SK-N-SH (cell line): Measurements from ENCODE around the gene CTNNA3. TPM values are rescaled to one million over a fixed set of nuclear protein-coding genes. Genes with fewer than 3 reads are reported as not detected.
"Not testable (repeated sequence)": the region's sequence is repeated elsewhere in the genome, so short reads cannot be mapped to it uniquely, and the experiment has no call there.

ENCODE experiments used
- CTCF ChIA-PET: fragments of 300-600, 350-600 bp; formaldehyde crosslinking; extraction: SDS; loops from one replicate; lab custom pipeline; 2021; lab: Yijun Ruan, JAX
- POLR2A ChIA-PET: fragments of 350-600 bp; sonication (Branson Sonifier 250); formaldehyde crosslinking; extraction: SDS; loops from one replicate; lab custom pipeline; 2020; ENCODE audit warnings: antibody characterized with exemption, inconsistent platforms; lab: Yijun Ruan, JAX
- DNase-seq: peaks from one replicate; pipeline ENCODE4 v3.0.0; 2012
- H2AFZ ChIP-seq: fragments of 200-600 bp; sonication (generic); 2 replicates; pipeline ENCODE4 v1.8.1; 2016; ENCODE audit warnings: antibody characterized with exemption, mild to moderate bottlenecking, low read depth
- H3F3A ChIP-seq: fragments of 200-600 bp; sonication (generic); replicated peaks from 2 replicates; pipeline ENCODE3; 2016; ENCODE audit warnings: antibody characterized with exemption, mild to moderate bottlenecking; ENCODE audit not compliant: insufficient read depth
- H3K27ac ChIP-seq, 2 experiments: fragments of 200-500 bp in 1 of 2; fragments of 200-600 bp in 1 of 2; sonication (Bioruptor generic) in 1 of 2; sonication (generic), shearing (Covaris generic) in 1 of 2; 2 replicates each; pipeline versions ENCODE4 v1.5.1 to v1.6.1; 2014 to 2016; ENCODE audit warnings: low read depth in 2 of 2, inconsistent platforms in 1 of 2, low read length in 1 of 2, mild to moderate bottlenecking in 1 of 2, mixed read lengths in 1 of 2
- H3K27me3 ChIP-seq: fragments of 200-600 bp; sonication (generic), shearing (Covaris generic); 2 replicates; pipeline ENCODE4 v1.6.1; 2016; ENCODE audit warnings: mixed run types; ENCODE audit not compliant: insufficient read depth
- H3K36me3 ChIP-seq, 2 experiments: fragments of 200-500 bp in 1 of 2; fragments of 200-600 bp in 1 of 2; sonication (Bioruptor generic) in 1 of 2; sonication (generic) in 1 of 2; replicated peaks in 1 of 2; 2 replicates each; pipeline versions ENCODE3 to v1.5.1; 2014 to 2016; ENCODE audit warnings: low read length in 1 of 2, mild to moderate bottlenecking in 1 of 2; ENCODE audit not compliant: insufficient read depth in 2 of 2, control insufficient read depth in 1 of 2
- H3K4me1 ChIP-seq, 2 experiments: fragments of 200-500 bp in 1 of 2; fragments of 200-600 bp in 1 of 2; sonication (Bioruptor generic) in 1 of 2; sonication (generic), shearing (Covaris generic) in 1 of 2; 2 replicates each; pipeline versions ENCODE4 v1.5.1 to v1.6.1; 2014 to 2016; ENCODE audit warnings: low read depth in 1 of 2, low read length in 1 of 2, mixed run types in 1 of 2; ENCODE audit not compliant: insufficient read depth in 2 of 2, control insufficient read depth in 1 of 2
- H3K4me2 ChIP-seq: fragments of 200-600 bp; sonication (generic), shearing (Covaris generic); 2 replicates; pipeline ENCODE4 v1.6.1; 2017; ENCODE audit warnings: mixed run types
- H3K4me3 ChIP-seq, 2 experiments: fragments of 200-500 bp in 1 of 2; fragments of 200-600 bp in 1 of 2; sonication (Bioruptor generic) in 1 of 2; sonication (generic), shearing (Covaris generic) in 1 of 2; 2 replicates each; pipeline versions ENCODE4 v1.5.1 to v1.8.1; 2014 to 2016; ENCODE audit warnings: low read depth in 2 of 2, inconsistent platforms in 1 of 2, low read length in 1 of 2, mild to moderate bottlenecking in 1 of 2, mixed read lengths in 1 of 2, moderate library complexity in 1 of 2
- H3K79me2 ChIP-seq: fragments of 200-600 bp; sonication (generic); 2 replicates; pipeline ENCODE4 v1.8.1; 2017; ENCODE audit warnings: mild to moderate bottlenecking; ENCODE audit not compliant: insufficient read depth
- H3K9ac ChIP-seq: fragments of 200-600 bp; sonication (generic); 2 replicates; pipeline ENCODE4 v1.6.1; 2017; ENCODE audit warnings: mixed run types
- H3K9me2 ChIP-seq: fragments of 200-600 bp; sonication (generic); 2 replicates; pipeline ENCODE4 v1.6.1; 2017; ENCODE audit warnings: mixed run types
- H3K9me3 ChIP-seq: fragments of 200-600 bp; sonication (generic); 2 replicates; pipeline ENCODE4 v1.6.1; 2017; ENCODE audit warnings: mixed run types, mild to moderate bottlenecking, moderate library complexity
- H4K20me1 ChIP-seq: fragments of 200-600 bp; sonication (generic); 2 replicates; pipeline ENCODE4 v1.6.1; 2017; ENCODE audit warnings: mild to moderate bottlenecking, mixed run types; ENCODE audit not compliant: insufficient read depth
- EP300 ChIP-seq, 2 experiments: IDR thresholded peaks; 2 replicates each; pipeline versions ENCODE4 v1.4.0 to v1.6.1; 2012; ENCODE audit warnings: borderline replicate concordance in 1 of 2, low read depth in 1 of 2, low read length in 1 of 2
- GATA2 ChIP-seq: sonication (generic); formaldehyde crosslinking; IDR thresholded peaks from 2 replicates; pipeline ENCODE4 v1.5.0; 2020; ENCODE audit warnings: mild to moderate bottlenecking, missing genetic modification reagents
- MAX ChIP-seq: IDR thresholded peaks from 2 replicates; pipeline ENCODE4 v1.4.0; 2012; ENCODE audit warnings: low read depth
- NFIC ChIP-seq: IDR thresholded peaks from 2 replicates; pipeline ENCODE4 v1.4.0; 2012; ENCODE audit warnings: borderline replicate concordance
- NRF1 ChIP-seq: IDR thresholded peaks from 2 replicates; pipeline ENCODE4 v1.6.1; 2012; ENCODE audit warnings: low read depth, mild to moderate bottlenecking, low read length
- RXRA ChIP-seq: IDR thresholded peaks from 2 replicates; pipeline ENCODE4 v1.4.0; 2012; ENCODE audit warnings: low read depth, mild to moderate bottlenecking, borderline replicate concordance
- SMC3 ChIP-seq: IDR thresholded peaks from 2 replicates; pipeline ENCODE4 v1.6.1; 2012; ENCODE audit warnings: low read depth, low read length, improper control_type of control experiment
- YY1 ChIP-seq: IDR thresholded peaks from 2 replicates; pipeline ENCODE4 v1.4.0; 2012; ENCODE audit warnings: low read depth, mild to moderate bottlenecking
- WGBS: methylation state at CpG from one replicate; pipeline ENCODE4 v1.1.6; 2017; ENCODE audit warnings: low lambda C conversion rate; 5-methylcytosine and 5-hydroxymethylcytosine counted together
- polyA plus RNA-seq, 3 experiments: library from polyadenylated mRNA; depleted of rRNA; stranded (reverse); fragments of >200 nt; gene quantifications; 2 replicates each; pipeline ENCODE4 v1.2.3, GENCODE V29; 2012
- TF ChIP-seq, protein P1 (sequence below): fragments of 150-350 bp; IDR thresholded peaks from 2 replicates; pipeline ENCODE4 v1.6.1; 2016; ENCODE audit warnings: mild to moderate bottlenecking, low read depth, low read length

CTNNA3 gene
- polyA plus RNA-seq, 1 of the 3 experiments (the other 2 are of a cell fraction), result not detected

GRCh38 chr10:67401711-67402110 lies 294.3 kb downstream of the CTNNA3 start:
- Histone ChIP-seq H3F3A (no peaks in the 10 kb centered on the region), H3K4me3 (no peak overlapping the region), H3K9ac (no peak overlapping the region), H4K20me1 (no peaks in the 10 kb centered on the region), H2AFZ (no peak overlapping the region), H3K4me1 (no peaks in the 10 kb centered on the region), H3K9me3 (no peaks in the 10 kb centered on the region), H3K4me2 (no peak overlapping the region), H3K79me2 (no peaks in the 10 kb centered on the region), H3K9me2 (no peaks in the 10 kb centered on the region; the same call in 1 of the 2 replicates), H3K27ac (no peak overlapping the region), H3K27me3 (no peaks in the 10 kb centered on the region), H3K36me3 (no peaks in the 10 kb centered on the region)
- ChIA-PET CTCF (no interaction called here), POLR2A (no interaction called here)
- WGBS, result 5% methylated on average over 1 of the region's 1 CpG
- DNase-seq, result no peak
- no peak for TF ChIP-seq MAX

- H3K27ac ChIP-seq, CTCF ChIA-PET, H3K36me3 ChIP-seq, H3K9ac ChIP-seq, H3K9me2 ChIP-seq, H3K9me3 ChIP-seq, H3K4me3 ChIP-seq, H4K20me1 ChIP-seq, H3K4me1 ChIP-seq, H3K79me2 ChIP-seq, H2AFZ ChIP-seq, POLR2A ChIA-PET, H3K4me2 ChIP-seq, H3K27me3 ChIP-seq, DNase-seq, H3F3A ChIP-seq: not testable (repeated sequence)
- WGBS, result 18% methylated on average over 25 of the region's 33 CpGs
Observed at GRCh38 chr10:67386841-67387533, 309.0 kb downstream of the CTNNA3 start.

GRCh38 chr10:67386260-67386659 lies 309.7 kb downstream of the CTNNA3 start:
- Histone ChIP-seq H3K27me3 (no peaks in the 10 kb centered on the region; the same call in 1 of the 2 replicates), H3K4me2 (no peak overlapping the region), H3K27ac (no peak overlapping the region), H3K4me1 (no peaks in the 10 kb centered on the region), H3K36me3 (no peaks in the 10 kb centered on the region), H3K9ac (no peak overlapping the region), H4K20me1 (no peaks in the 10 kb centered on the region), H3K9me3 (no peaks in the 10 kb centered on the region), H2AFZ (no peak overlapping the region), H3K9me2 (no peaks in the 10 kb centered on the region), H3K4me3 (no peak overlapping the region), H3F3A (no peaks in the 10 kb centered on the region), H3K79me2 (no peaks in the 10 kb centered on the region)
- ChIA-PET POLR2A (no interaction called here), CTCF (no interaction called here)
- DNase-seq, result no peak
- TF ChIP-seq NFIC (no peak), RXRA (no peak), SMC3 (no peak), NRF1 (no peak), EP300 (IDR thresholded peaks at IDR 0.05; ENCODE audit: borderline replicate concordance in 1 of 2, low read depth in 1 of 2, low read length in 1 of 2) (no peak), GATA2 (no peak), YY1 (no peak)
- TF ChIP-seq, protein P1, sequence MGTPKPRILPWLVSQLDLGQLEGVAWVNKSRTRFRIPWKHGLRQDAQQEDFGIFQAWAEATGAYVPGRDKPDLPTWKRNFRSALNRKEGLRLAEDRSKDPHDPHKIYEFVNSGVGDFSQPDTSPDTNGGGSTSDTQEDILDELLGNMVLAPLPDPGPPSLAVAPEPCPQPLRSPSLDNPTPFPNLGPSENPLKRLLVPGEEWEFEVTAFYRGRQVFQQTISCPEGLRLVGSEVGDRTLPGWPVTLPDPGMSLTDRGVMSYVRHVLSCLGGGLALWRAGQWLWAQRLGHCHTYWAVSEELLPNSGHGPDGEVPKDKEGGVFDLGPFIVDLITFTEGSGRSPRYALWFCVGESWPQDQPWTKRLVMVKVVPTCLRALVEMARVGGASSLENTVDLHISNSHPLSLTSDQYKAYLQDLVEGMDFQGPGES, result no peak
- whole genome bisulfite sequencing, result 8% methylated on average over 3 of the region's 3 CpGs
